ENCODE results near the gene ATP9A. TPM values are rescaled to one million over a fixed set of nuclear protein-coding genes. Genes with fewer than 3 reads are reported as not detected.

Gene ATP9A
- total and polyA plus RNA-seq, 4 donors: 2.4 to 16.7 (median 9.9) TPM

- H3K36me3 ChIP-seq (ENCODE audit: control insufficient read depth in 4 of 4, insufficient read depth in 3 of 4, low read depth in 1 of 4, low read length in 3 of 4): peaks cover 0 to 12% (median 3%) of the 10 kb centered on the region in 4 donors
- DNase-seq (ENCODE audit: low spot score): no peak
- H3K27ac ChIP-seq (ENCODE audit: low read depth in 1 of 2, low read length in 2 of 2): no peak overlapping the region
- H3K27me3 ChIP-seq (ENCODE audit: control insufficient read depth in 4 of 4, insufficient read depth in 4 of 4, low read length in 3 of 4): no peaks in the 10 kb centered on the region
- no peaks in the 10 kb centered on the region for H3K9me3 ChIP-seq (ENCODE audit: control insufficient read depth in 4 of 4, low read length in 3 of 4)
- no peak overlapping the region for H3K4me3 ChIP-seq (ENCODE audit: low read depth in 1 of 3, low read length in 3 of 3)
- H3K4me1 ChIP-seq (ENCODE audit: control insufficient read depth in 4 of 4, insufficient read depth in 4 of 4, low read length in 3 of 4): peaks cover 0 to 2% (median 0%) of the 10 kb centered on the region in 4 donors
- TF ChIP-seq EGR1 (IDR thresholded peaks at IDR 0.05; ENCODE audit: low read depth in 2 of 2) (no peak), JUND (IDR thresholded peaks at IDR 0.05) (no peak), TAF1 (conservative IDR thresholded peaks at IDR 0.05) (no peak), YY1 (IDR thresholded peaks at IDR 0.05) (no peak), HNF4A (conservative IDR thresholded peaks at IDR 0.05) (no peak), FOXA2 (IDR thresholded peaks at IDR 0.05) (no peak), FOXA1 (IDR thresholded peaks at IDR 0.05) (no peak), MAX (IDR thresholded peaks at IDR 0.05) (no peak)
- TF ChIP-seq, protein P1, sequence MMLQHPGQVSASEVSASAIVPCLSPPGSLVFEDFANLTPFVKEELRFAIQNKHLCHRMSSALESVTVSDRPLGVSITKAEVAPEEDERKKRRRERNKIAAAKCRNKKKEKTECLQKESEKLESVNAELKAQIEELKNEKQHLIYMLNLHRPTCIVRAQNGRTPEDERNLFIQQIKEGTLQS (IDR thresholded peaks at IDR 0.05): no peak
- TF ChIP-seq, protein P2, sequence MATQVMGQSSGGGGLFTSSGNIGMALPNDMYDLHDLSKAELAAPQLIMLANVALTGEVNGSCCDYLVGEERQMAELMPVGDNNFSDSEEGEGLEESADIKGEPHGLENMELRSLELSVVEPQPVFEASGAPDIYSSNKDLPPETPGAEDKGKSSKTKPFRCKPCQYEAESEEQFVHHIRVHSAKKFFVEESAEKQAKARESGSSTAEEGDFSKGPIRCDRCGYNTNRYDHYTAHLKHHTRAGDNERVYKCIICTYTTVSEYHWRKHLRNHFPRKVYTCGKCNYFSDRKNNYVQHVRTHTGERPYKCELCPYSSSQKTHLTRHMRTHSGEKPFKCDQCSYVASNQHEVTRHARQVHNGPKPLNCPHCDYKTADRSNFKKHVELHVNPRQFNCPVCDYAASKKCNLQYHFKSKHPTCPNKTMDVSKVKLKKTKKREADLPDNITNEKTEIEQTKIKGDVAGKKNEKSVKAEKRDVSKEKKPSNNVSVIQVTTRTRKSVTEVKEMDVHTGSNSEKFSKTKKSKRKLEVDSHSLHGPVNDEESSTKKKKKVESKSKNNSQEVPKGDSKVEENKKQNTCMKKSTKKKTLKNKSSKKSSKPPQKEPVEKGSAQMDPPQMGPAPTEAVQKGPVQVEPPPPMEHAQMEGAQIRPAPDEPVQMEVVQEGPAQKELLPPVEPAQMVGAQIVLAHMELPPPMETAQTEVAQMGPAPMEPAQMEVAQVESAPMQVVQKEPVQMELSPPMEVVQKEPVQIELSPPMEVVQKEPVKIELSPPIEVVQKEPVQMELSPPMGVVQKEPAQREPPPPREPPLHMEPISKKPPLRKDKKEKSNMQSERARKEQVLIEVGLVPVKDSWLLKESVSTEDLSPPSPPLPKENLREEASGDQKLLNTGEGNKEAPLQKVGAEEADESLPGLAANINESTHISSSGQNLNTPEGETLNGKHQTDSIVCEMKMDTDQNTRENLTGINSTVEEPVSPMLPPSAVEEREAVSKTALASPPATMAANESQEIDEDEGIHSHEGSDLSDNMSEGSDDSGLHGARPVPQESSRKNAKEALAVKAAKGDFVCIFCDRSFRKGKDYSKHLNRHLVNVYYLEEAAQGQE (IDR thresholded peaks at IDR 0.05): no peak
- WGBS: 94% methylated on average over 13 of the region's 13 CpGs
- no peak overlapping the region for H3K9ac ChIP-seq (ENCODE audit: low read depth in 1 of 2, low read length in 2 of 2)
Observed at GRCh38 chr20:51692806-51693400, 75.3 kb downstream of the ATP9A start.

- DNase-seq (ENCODE audit: low spot score): no peak
- WGBS: 99% methylated on average over 3 of the region's 3 CpGs
- peaks cover 0 to under 1% (median 0%) of the 10 kb centered on the region in 4 donors for H3K4me1 ChIP-seq (ENCODE audit: control insufficient read depth in 4 of 4, insufficient read depth in 4 of 4, low read length in 3 of 4)
- TF ChIP-seq JUND (IDR thresholded peaks at IDR 0.05) (no peak), ZBTB33 (IDR thresholded peaks at IDR 0.05) (no peak), HNF4A (conservative IDR thresholded peaks at IDR 0.05) (no peak), RAD21 (IDR thresholded peaks at IDR 0.05) (no peak), RXRA (IDR thresholded peaks at IDR 0.05) (no peak), HNF4G (IDR thresholded peaks at IDR 0.05) (no peak), TAF1 (conservative IDR thresholded peaks at IDR 0.05) (no peak), NR2F2 (IDR thresholded peaks at IDR 0.05) (no peak), EGR1 (IDR thresholded peaks at IDR 0.05; ENCODE audit: low read depth in 2 of 2) (no peak), GABPA (IDR thresholded peaks at IDR 0.05 in 1 of 2, conservative IDR thresholded peaks at IDR 0.05 in 1 of 2) (no peak)
- TF ChIP-seq, protein P3, sequence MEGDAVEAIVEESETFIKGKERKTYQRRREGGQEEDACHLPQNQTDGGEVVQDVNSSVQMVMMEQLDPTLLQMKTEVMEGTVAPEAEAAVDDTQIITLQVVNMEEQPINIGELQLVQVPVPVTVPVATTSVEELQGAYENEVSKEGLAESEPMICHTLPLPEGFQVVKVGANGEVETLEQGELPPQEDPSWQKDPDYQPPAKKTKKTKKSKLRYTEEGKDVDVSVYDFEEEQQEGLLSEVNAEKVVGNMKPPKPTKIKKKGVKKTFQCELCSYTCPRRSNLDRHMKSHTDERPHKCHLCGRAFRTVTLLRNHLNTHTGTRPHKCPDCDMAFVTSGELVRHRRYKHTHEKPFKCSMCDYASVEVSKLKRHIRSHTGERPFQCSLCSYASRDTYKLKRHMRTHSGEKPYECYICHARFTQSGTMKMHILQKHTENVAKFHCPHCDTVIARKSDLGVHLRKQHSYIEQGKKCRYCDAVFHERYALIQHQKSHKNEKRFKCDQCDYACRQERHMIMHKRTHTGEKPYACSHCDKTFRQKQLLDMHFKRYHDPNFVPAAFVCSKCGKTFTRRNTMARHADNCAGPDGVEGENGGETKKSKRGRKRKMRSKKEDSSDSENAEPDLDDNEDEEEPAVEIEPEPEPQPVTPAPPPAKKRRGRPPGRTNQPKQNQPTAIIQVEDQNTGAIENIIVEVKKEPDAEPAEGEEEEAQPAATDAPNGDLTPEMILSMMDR (IDR thresholded peaks at IDR 0.05; ENCODE audit: low read depth, low read length, missing input control): no peak
- no peak overlapping the region for H3K4me3 ChIP-seq (ENCODE audit: low read depth in 1 of 3, low read length in 3 of 3)
- no peak overlapping the region for H3K27ac ChIP-seq (ENCODE audit: low read depth in 1 of 2, low read length in 2 of 2)
- H3K9me3 ChIP-seq (ENCODE audit: control insufficient read depth in 4 of 4, low read length in 3 of 4): no peaks in the 10 kb centered on the region
- H3K36me3 ChIP-seq (ENCODE audit: control insufficient read depth in 4 of 4, insufficient read depth in 3 of 4, low read depth in 1 of 4, low read length in 3 of 4): peaks cover 0 to 12% (median 4%) of the 10 kb centered on the region in 4 donors
- no peaks in the 10 kb centered on the region for H3K27me3 ChIP-seq (ENCODE audit: control insufficient read depth in 4 of 4, insufficient read depth in 4 of 4, low read length in 3 of 4)
- H3K9ac ChIP-seq (ENCODE audit: low read depth in 1 of 2, low read length in 2 of 2): no peak overlapping the region
Observed at GRCh38 chr20:51691703-51692102, 76.5 kb downstream of the ATP9A start.

Measured in liver (tissue), 9 donors.